Articular chondrocyte of knee joint (primary cell): ENCODE results near the gene CNGA3. TPM values are rescaled to one million over a fixed set of nuclear protein-coding genes. Genes with fewer than 3 reads are reported as not detected.

Experiments used
- total RNA-seq: library from RNA; depleted of rRNA; stranded (reverse); fragments of >200 nt; gene quantifications from 2 replicates; pipeline ENCODE4 v1.2.3, GENCODE V29; 2012

The CNGA3 gene
- total RNA-seq = 0.43 TPM in 1 of 2 replicates, not detected in the other

GRCh38 chr2:98346311-98347236 is at the start of gene CNGA3:
Gene CNGA3, plus strand, starts transcription at chr2:98346456. Its CDS starts 23,520 bp downstream, at chr2:98369976.

GRCh38 chr2:98444436-98445176 is 98.3 kb downstream of the CNGA3 start, which contains the start of gene INPP4A:
Gene INPP4A, plus strand, starts transcription at chr2:98444858. Its CDS starts 75,191 bp downstream, at chr2:98520049.

Other genes with a start within 250 kb of the CNGA3 start
- 24.0 and 24.2 TPM in 2 replicates for gene INPP4A, start 98.4 kb downstream of the CNGA3 start, total RNA-seq